GM21825 (cell line): Measurements from ENCODE around the gene CDK4.

Source experiments
- ATAC-seq: cut with Tn5 transposase; IDR thresholded peaks from one replicate; pipeline ENCODE4 v1.9.1; 2021; ENCODE audit warnings: mild to moderate bottlenecking, moderate library complexity; ENCODE audit not compliant: unreplicated experiment

The CDK4 gene

DNA sequence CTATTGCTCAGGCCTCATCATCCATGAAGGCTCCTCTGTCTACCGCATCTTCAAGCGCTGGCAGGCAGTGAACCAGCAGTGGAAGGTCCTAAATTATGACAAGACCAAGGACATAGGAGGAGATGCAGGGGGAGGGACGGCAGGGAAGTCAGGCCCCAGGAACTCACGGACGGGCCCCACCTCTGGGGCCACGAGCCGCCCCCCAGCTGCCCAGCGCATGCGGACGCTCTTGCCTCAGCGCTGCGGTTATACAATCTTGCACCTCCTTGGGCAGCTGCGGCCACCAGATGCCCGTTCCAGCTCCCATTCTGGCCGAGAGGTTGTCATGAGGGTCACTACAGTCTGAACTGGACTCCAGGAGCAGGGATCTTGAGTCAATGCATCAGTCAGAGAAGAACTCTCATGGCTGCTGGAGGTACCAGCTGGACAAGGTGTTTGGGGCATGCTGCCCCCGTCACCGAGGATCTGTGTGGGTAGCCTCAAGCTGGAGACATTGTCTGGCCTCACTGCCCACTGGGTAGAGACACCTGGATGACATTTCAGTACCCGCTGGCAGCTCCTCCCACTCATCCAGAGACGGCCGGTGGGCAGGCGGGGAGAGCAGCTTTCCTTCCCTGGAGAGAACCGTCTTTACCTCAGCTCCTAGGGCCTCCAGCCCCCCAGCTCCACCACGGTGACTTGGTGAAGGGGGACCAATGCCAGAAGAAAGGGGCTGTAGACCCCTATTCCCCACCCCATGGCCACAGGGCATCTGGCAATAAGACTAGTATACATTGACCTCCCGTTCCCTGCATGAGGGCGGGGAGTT lies 6.6 kb upstream of the CDK4 start:
- no peak for ATAC-seq

DNA sequence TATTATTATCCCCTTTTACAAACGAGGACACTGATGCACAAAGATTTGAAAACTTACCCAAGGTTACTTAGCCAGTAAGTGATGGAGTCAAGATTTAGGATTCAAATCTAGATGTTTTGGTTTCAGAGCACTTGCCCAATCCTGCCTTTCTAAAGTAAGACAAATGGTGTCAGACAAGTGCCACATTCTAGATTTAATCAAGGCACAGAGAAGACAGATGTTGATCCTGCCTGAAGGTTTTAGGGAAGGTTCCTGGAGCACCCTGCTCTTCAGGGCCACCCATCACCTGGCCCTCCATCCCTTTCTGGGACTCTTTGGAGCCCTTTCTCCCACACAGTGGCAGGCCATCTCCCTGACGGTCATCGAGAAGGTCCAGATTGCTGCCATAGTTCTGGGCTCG lies 5.7 kb upstream of the CDK4 start:
- no peak for ATAC-seq

DNA sequence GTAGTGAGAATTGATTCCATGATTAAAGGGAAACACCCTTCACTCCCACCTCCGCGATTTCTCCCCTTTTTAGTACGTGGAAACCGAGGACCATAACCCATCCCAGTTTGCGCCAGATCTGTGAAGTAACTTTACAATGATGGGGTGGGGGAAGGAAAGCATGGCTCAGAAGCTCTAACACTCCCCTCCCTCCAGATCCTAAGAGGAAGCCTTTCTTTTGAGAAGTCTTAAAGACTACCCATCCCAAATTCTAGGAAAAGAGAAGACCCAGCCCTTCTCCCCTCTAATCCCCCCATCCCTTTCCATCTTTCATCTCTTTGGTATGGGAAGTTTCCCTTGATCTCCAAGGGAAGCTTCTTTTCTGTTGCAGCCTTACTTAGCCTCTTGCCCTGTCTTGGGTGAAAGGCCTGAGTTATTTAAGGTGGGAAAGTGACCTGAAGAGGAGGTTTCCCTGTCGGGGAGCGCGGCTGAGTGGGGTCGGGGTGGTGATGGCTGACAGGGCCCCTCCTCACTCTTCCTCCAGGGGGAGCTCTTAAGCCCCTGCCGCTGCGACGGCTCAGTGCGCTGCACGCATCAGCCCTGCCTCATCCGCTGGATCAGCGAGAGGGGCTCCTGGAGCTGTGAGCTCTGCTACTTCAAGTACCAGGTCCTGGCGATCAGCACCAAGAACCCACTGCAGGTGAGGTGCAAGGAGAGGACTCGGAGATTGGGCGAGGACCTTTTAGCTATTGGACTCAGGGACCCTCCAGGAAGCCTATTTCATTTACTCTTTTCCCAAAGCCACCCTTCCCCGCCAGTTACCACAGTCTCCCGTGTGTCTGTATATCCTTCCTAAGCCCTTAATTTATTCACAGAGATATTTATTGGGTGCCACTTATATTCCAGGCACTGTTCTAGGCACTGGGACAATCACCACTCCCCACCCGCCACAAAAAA lies 4.6 kb upstream of the CDK4 start:
- ATAC-seq = peak; percentile 22

- no peak for ATAC-seq
Observed at GRCh38 chr12:57755454-57756372, 3.6 kb upstream of the CDK4 start.

- ATAC-seq = no peak
Observed at GRCh38 chr12:57755194-57755453, 3.0 kb upstream of the CDK4 start.

GRCh38 chr12:57754411-57755193 lies 2.5 kb upstream of the CDK4 start, which contains the start of gene MARCHF9:
TSS of gene MARCHF9 (plus strand) at chr12:57755103. CDS start at chr12:57755529, 426 bp downstream.
- ATAC-seq = peak; percentile 35

DNA sequence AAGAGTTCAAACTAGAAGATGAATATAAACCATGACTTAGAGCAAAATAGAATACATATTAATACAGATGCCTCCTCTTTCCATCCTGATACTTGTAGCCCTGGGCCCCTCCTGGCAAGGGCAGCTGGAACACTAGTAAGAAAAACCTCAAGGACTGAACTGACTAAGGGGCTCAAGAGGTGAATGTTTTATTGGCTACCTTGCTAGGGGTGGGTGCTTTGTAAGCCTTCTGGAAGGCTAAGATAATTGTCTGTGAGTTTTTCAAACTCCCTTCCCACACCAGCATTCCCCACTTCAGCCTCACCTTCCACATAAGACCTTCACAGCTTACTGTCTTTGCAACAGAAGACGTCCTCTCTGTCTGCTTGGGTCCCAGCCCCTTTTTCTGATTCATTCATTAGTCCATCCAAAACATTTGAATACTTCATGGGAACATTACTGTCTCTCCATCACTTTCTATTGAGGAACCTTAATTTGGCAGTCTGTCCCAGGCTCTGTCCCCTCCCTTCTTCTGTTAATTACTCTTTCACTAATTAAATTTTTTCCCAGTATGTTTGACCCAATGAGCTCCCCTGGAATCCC lies 1.7 kb upstream of the CDK4 start:
- ATAC-seq = no peak

GRCh38 chr12:57752668-57753000 lies 524 bp upstream of the CDK4 start:
- ATAC-seq = no peak

- no peak for ATAC-seq
Observed at GRCh38 chr12:57751432-57751787, 700 bp downstream of the CDK4 start.

DNA sequence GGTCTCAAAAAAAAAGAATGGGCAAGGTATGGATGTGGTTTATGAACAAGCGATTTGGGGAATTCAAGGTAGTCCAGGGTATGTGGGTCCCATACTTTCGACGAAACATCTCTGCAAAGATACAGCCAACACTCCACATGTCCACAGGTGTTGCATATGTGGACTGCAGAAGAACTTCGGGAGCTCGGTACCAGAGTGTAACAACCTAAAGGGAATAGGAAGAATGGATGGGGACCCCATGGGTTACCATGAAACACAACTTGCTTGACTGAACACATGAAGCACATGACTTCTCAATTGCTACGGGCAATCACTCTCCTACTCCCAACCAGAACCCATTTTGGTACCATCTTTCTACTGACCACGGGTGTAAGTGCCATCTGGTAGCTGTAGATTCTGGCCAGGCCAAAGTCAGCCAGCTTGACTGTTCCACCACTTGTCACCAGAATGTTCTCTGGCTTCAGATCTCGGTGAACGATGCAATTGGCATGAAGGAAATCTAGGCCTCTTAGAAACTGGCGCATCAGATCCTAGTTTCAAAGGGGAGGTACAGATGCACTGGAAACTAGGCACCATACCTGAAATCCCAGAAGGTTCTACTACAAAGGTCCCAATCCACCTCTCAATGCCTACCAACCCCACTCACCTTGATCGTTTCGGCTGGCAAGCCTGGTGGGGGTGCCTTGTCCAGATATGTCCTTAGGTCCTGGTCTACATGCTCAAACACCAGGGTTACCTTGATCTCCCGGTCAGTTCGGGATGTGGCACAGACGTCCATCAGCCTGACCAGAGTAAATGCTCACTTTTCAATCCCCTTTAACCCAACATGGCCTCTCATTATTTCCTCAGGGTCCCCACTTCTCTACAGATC lies 1.3 kb downstream of the CDK4 start:
- ATAC-seq = no peak

DNA sequence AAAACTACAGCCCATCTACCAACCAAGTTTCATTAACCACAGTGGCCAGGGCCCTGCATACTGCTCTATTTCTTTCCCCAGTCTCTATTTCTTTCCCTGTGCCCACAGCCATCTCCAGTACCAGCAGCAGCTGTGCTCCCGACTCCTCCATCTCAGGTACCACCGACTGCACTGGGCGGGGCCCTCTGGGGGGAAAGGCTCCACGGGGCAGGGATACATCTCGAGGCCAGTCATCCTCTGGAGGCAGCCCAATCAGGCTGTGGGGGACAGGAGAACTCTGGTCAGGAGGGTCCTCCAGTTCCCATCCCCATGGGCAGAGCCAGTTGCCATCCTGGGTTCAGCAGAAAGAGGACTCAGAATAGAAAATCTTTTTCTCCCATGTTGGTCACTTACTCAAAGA lies 3.0 kb downstream of the CDK4 start:
- no peak for ATAC-seq

DNA sequence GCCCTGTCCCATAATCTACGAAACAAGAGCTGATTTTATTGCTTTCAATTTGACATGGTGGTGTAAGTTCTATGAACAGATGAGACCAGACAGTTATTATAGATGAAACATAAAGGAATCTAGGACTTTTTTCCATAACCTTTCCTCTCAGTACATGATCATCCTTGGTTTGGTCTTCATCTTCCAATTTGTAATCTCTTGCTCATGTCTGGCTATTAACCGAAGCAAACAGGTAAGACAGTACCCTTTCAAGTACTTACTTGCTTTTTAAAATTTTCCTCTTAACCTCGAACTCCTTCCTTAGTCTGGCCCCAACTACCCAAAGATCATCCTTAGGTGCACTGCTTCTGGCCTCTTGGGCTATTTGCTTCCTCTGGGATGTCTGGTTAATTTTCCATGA lies 6.1 kb downstream of the CDK4 start:
- ATAC-seq = no peak

GRCh38 chr12:57745485-57745881 lies 6.6 kb downstream of the CDK4 start:
- no peak for ATAC-seq

- ATAC-seq = peak; percentile 73
Observed at GRCh38 chr12:57744777-57745484, 7.2 kb downstream of the CDK4 start, which contains the start of gene TSPAN31. TSS of gene TSPAN31 (plus strand) at chr12:57745039. CDS start at chr12:57745155, 116 bp downstream.

DNA sequence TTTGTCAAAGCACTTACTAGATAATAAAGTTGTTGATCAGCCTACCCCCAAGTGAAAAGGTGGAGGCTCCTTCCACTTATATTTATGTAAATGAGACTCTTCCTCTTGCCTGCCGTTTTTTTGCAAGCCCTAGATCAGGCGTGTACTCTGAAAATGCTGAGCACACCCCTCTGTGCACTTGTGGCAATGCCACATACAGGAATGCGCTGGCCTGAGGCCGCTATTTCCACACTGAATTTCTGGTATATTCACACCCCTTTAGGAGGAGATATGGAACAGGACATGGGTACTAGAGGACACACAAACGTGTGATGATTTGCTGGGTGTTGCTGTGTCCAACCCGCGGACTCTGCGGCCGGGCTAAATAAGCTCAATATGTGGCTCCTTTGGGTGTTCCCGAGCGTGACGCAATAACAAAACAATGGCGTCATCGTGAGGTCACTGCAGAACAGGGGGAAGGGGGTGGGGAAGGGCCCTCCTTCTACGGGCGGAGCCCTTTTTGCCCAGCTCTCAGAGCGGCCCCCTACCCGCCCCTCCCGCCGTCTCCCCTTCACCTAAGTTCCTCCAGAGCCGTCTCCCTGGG lies 7.8 kb downstream of the CDK4 start:
- peak; percentile 34 for ATAC-seq

DNA sequence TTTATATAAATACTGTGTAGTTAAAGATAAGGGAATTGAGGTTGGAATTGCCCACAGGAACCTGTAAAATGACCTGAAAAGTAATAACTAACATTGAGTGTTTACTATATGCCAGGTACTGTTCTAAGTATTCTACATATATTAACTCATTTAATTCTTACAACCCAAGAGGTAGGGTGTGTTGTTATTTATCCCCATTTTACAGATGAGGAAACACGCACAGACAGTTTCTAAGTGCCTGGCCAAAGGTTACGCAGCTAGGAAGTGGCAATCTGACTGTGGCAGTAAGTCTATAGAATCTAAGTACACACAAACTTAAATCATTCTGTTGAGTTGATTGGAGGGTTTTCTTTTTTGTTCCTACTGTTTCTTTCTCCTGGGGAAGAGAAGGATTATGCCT lies 8.3 kb downstream of the CDK4 start:
- ATAC-seq = no peak

GRCh38 chr12:57741844-57742738 lies 10.0 kb downstream of the CDK4 start:
- peak; percentile 58 for ATAC-seq
